Measurements from ENCODE around the gene ATF7.

The ATF7 gene

GRCh38 chr12:53499266-53500141 lies 126.7 kb downstream of the ATF7 start, which contains the start of gene MAP3K12:
TSS of gene MAP3K12 (minus strand) at chr12:53499458. CDS start at chr12:53487391, 12,067 bp downstream.
- WGBS, 2 donors (ENCODE audit: extremely low coverage in 2 of 2, insufficient read length in 2 of 2, insufficient replicate concordance in 1 of 2): no CpG with 5 or more reads among the region's 51 CpGs
- peak within 1 kb of the TSS; percentile 100 for H2AFZ ChIP-seq (ENCODE audit: low read length)
- peaks cover 0 to 24% of the 10 kb centered on the region in 2 donors for H3K36me3 ChIP-seq (replicated peaks in 1 of 2; ENCODE audit: control insufficient read depth in 2 of 2, insufficient read depth in 2 of 2, low read length in 2 of 2)
- H3K9ac ChIP-seq (ENCODE audit: low read depth, low read length, poor library complexity): peak within 1 kb of the TSS; percentile 93
- H2BK15ac ChIP-seq (ENCODE audit: low read length): peak within 1 kb of the TSS; percentile 95
- H3K27ac ChIP-seq (replicated peaks; ENCODE audit: low read length): peak within 1 kb of the TSS; percentile 85
- H3K27me3 ChIP-seq (ENCODE audit: control insufficient read depth in 3 of 3, insufficient read depth in 3 of 3, low read depth in 1 of 3, low read length in 3 of 3): no peaks in the 10 kb centered on the region
- H2AK5ac ChIP-seq (ENCODE audit: low read depth, low read length): no peak within 1 kb of the TSS
- peak within 1 kb of the TSS; percentile 87 for H2BK5ac ChIP-seq (ENCODE audit: low read length)
- H3K18ac ChIP-seq (ENCODE audit: low read length): peak within 1 kb of the TSS; percentile 93
- H3K14ac ChIP-seq (ENCODE audit: low read length): no peak within 1 kb of the TSS
- no peak within 1 kb of the TSS for H2BK120ac ChIP-seq (ENCODE audit: low read depth, low read length)
- H3K9me3 ChIP-seq (replicated peaks in 1 of 2; ENCODE audit: control insufficient read depth in 2 of 2, insufficient read depth in 1 of 2, low read depth in 1 of 2, low read length in 2 of 2): no peaks in the 10 kb centered on the region
- H3K23ac ChIP-seq (ENCODE audit: low read depth, low read length, poor library complexity): peak within 1 kb of the TSS; percentile 34
- H3K4me2 ChIP-seq (ENCODE audit: insufficient read depth, low read length, poor library complexity, severe bottlenecking): peak within 1 kb of the TSS; percentile 89
- peak; percentile 54 for DNase-seq (ENCODE audit: low spot score)
- peak within 1 kb of the TSS; percentile 29 for H4K8ac ChIP-seq (ENCODE audit: low read depth, low read length)
- H3K4me1 ChIP-seq (ENCODE audit: control insufficient read depth in 2 of 2, insufficient read depth in 1 of 2, low read depth in 1 of 2, low read length in 2 of 2): peaks cover 28 to 37% of the 10 kb centered on the region in 2 donors
- peak within 1 kb of the TSS; percentile 87 to 97 for H3K4me3 ChIP-seq (ENCODE audit: low read length in 2 of 2)
- H2BK12ac ChIP-seq (ENCODE audit: low read length): peak within 1 kb of the TSS; percentile 17
- H4K91ac ChIP-seq (ENCODE audit: low read depth, low read length, poor library complexity): no peak within 1 kb of the TSS
- no peak within 1 kb of the TSS for H3K4ac ChIP-seq (ENCODE audit: low read length)
- peaks cover 6% of the 10 kb centered on the region for H3K79me1 ChIP-seq (ENCODE audit: low read depth, low read length)

DNA sequence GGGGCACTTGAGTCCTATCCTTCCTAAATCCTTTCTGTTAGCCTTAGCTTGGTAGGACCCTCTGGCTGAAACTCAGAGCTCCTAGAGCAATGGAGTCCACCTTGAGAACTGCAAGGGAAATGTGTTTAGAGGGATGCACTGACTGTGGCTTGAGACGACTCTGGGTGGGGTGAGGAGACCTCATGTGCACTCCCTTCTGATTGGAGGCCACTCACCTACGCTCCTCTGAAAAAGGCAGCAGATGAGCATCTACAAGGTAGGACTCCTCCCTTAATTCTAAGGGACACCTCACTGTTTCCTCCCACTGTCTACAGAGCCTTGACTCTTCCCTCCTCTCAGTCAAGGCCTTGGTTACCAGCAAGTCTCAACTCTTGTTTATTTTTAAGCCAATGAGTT lies 127.9 kb downstream of the ATF7 start:
- H4K91ac ChIP-seq (ENCODE audit: low read depth, low read length, poor library complexity): no peak overlapping the region
- H3K36me3 ChIP-seq (replicated peaks in 1 of 2; ENCODE audit: control insufficient read depth in 2 of 2, insufficient read depth in 2 of 2, low read length in 2 of 2): peaks cover 0 to 11% of the 10 kb centered on the region in 2 donors
- H3K9ac ChIP-seq (ENCODE audit: low read depth, low read length, poor library complexity): no peak overlapping the region
- H3K4me2 ChIP-seq (ENCODE audit: insufficient read depth, low read length, poor library complexity, severe bottlenecking): peak overlapping the region; percentile 89
- no peak overlapping the region for H2AFZ ChIP-seq (ENCODE audit: low read length)
- no peak overlapping the region for H2BK5ac ChIP-seq (ENCODE audit: low read length)
- H3K27me3 ChIP-seq (ENCODE audit: control insufficient read depth in 3 of 3, insufficient read depth in 3 of 3, low read depth in 1 of 3, low read length in 3 of 3): no peaks in the 10 kb centered on the region
- H3K27ac ChIP-seq (replicated peaks; ENCODE audit: low read length): peak overlapping the region; percentile 12
- H4K8ac ChIP-seq (ENCODE audit: low read depth, low read length): no peak overlapping the region
- H3K4me1 ChIP-seq (ENCODE audit: control insufficient read depth in 2 of 2, insufficient read depth in 1 of 2, low read depth in 1 of 2, low read length in 2 of 2): peaks cover 40 to 49% of the 10 kb centered on the region in 2 donors
- H2BK12ac ChIP-seq (ENCODE audit: low read length): no peak overlapping the region
- no peak overlapping the region for H3K4ac ChIP-seq (ENCODE audit: low read length)
- no peak overlapping the region for H2AK5ac ChIP-seq (ENCODE audit: low read depth, low read length)
- H2BK15ac ChIP-seq (ENCODE audit: low read length): no peak overlapping the region
- no peaks in the 10 kb centered on the region for H3K9me3 ChIP-seq (replicated peaks in 1 of 2; ENCODE audit: control insufficient read depth in 2 of 2, insufficient read depth in 1 of 2, low read depth in 1 of 2, low read length in 2 of 2)
- peak overlapping the region in 1 of 2 donors; percentile 97 for H3K4me3 ChIP-seq (ENCODE audit: low read length in 2 of 2)
- H3K79me1 ChIP-seq (ENCODE audit: low read depth, low read length): peaks cover 4% of the 10 kb centered on the region
- H3K23ac ChIP-seq (ENCODE audit: low read depth, low read length, poor library complexity): no peak overlapping the region
- WGBS, 2 donors (ENCODE audit: extremely low coverage in 2 of 2, insufficient read length in 2 of 2, insufficient replicate concordance in 1 of 2): no CpG with 5 or more reads among the region's 2 CpGs
- DNase-seq (ENCODE audit: low spot score): no peak
- no peak overlapping the region for H3K18ac ChIP-seq (ENCODE audit: low read length)
- H3K14ac ChIP-seq (ENCODE audit: low read length): no peak overlapping the region
- no peak overlapping the region for H2BK120ac ChIP-seq (ENCODE audit: low read depth, low read length)

DNA sequence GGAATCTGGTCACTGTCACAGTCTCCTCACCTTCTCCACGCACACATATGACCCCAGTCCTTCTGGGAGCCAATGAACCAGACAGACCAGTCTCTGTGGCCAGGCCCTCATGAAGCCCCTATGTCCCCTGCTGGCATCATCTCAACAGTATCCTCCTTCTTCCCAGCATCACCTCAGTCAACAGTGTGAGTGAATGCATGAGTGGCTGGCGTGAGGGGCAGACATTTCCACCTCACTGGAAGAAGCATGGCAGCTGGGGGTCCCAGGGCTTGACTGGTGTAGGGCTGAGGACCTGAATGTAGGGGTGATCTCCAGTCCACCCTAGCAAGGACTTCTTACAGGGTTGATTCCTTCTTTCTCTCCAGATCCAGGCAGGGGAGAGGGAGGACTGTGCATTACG lies 128.7 kb downstream of the ATF7 start:
- no peak overlapping the region for H3K4ac ChIP-seq (ENCODE audit: low read length)
- no peak overlapping the region for H2AFZ ChIP-seq (ENCODE audit: low read length)
- peaks cover 0 to 5% of the 10 kb centered on the region in 2 donors for H3K36me3 ChIP-seq (replicated peaks in 1 of 2; ENCODE audit: control insufficient read depth in 2 of 2, insufficient read depth in 2 of 2, low read length in 2 of 2)
- H3K4me3 ChIP-seq (ENCODE audit: low read length in 2 of 2): no peak overlapping the region
- peaks cover 4% of the 10 kb centered on the region for H3K79me1 ChIP-seq (ENCODE audit: low read depth, low read length)
- H3K4me2 ChIP-seq (ENCODE audit: insufficient read depth, low read length, poor library complexity, severe bottlenecking): no peak overlapping the region
- no peak overlapping the region for H2BK120ac ChIP-seq (ENCODE audit: low read depth, low read length)
- no peak overlapping the region for H2BK15ac ChIP-seq (ENCODE audit: low read length)
- DNase-seq (ENCODE audit: low spot score): no peak
- H3K23ac ChIP-seq (ENCODE audit: low read depth, low read length, poor library complexity): no peak overlapping the region
- no peak overlapping the region for H3K9ac ChIP-seq (ENCODE audit: low read depth, low read length, poor library complexity)
- H2BK5ac ChIP-seq (ENCODE audit: low read length): no peak overlapping the region
- H4K91ac ChIP-seq (ENCODE audit: low read depth, low read length, poor library complexity): no peak overlapping the region
- no peak overlapping the region for H2BK12ac ChIP-seq (ENCODE audit: low read length)
- no peak overlapping the region for H4K8ac ChIP-seq (ENCODE audit: low read depth, low read length)
- no peaks in the 10 kb centered on the region for H3K27me3 ChIP-seq (ENCODE audit: control insufficient read depth in 3 of 3, insufficient read depth in 3 of 3, low read depth in 1 of 3, low read length in 3 of 3)
- H3K18ac ChIP-seq (ENCODE audit: low read length): no peak overlapping the region
- H3K27ac ChIP-seq (replicated peaks; ENCODE audit: low read length): no peak overlapping the region
- peaks cover 40 to 51% of the 10 kb centered on the region in 2 donors for H3K4me1 ChIP-seq (ENCODE audit: control insufficient read depth in 2 of 2, insufficient read depth in 1 of 2, low read depth in 1 of 2, low read length in 2 of 2)
- H3K14ac ChIP-seq (ENCODE audit: low read length): no peak overlapping the region
- H3K9me3 ChIP-seq (replicated peaks in 1 of 2; ENCODE audit: control insufficient read depth in 2 of 2, insufficient read depth in 1 of 2, low read depth in 1 of 2, low read length in 2 of 2): no peaks in the 10 kb centered on the region
- no peak overlapping the region for H2AK5ac ChIP-seq (ENCODE audit: low read depth, low read length)
- WGBS, 2 donors (ENCODE audit: extremely low coverage in 2 of 2, insufficient read length in 2 of 2, insufficient replicate concordance in 1 of 2): no CpG with 5 or more reads among the region's 3 CpGs

DNA sequence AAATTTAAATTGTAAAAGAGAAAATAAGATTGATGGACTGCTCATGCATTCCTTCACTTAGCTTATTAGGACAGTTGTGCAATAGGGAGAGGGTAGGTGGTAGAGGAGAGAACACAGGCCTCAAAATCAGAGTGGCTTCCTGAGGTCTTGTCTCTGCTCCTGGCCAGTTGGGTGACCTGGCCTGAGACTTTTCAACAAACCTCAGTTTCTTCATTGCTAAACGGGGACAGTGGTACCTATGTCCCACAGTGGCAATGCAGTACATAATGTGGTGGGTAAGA lies 129.5 kb downstream of the ATF7 start:
- no CpG with 5 or more reads among the region's 1 CpG for WGBS, 2 donors (ENCODE audit: extremely low coverage in 2 of 2, insufficient read length in 2 of 2, insufficient replicate concordance in 1 of 2)
- DNase-seq (ENCODE audit: low spot score): no peak
- Histone ChIP-seq H3K18ac (ENCODE audit: low read length) (no peak overlapping the region), H3K27me3 (ENCODE audit: control insufficient read depth in 3 of 3, insufficient read depth in 3 of 3, low read depth in 1 of 3, low read length in 3 of 3) (no peaks in the 10 kb centered on the region), H4K91ac (ENCODE audit: low read depth, low read length, poor library complexity) (no peak overlapping the region), H3K79me1 (ENCODE audit: low read depth, low read length) (peaks cover under 1% of the 10 kb centered on the region), H3K36me3 (replicated peaks in 1 of 2; ENCODE audit: control insufficient read depth in 2 of 2, insufficient read depth in 2 of 2, low read length in 2 of 2) (peaks cover 0 to 5% of the 10 kb centered on the region in 2 donors), H2BK5ac (ENCODE audit: low read length) (no peak overlapping the region), H3K14ac (ENCODE audit: low read length) (no peak overlapping the region), H3K4me1 (ENCODE audit: control insufficient read depth in 2 of 2, insufficient read depth in 1 of 2, low read depth in 1 of 2, low read length in 2 of 2) (peaks cover 38 to 51% of the 10 kb centered on the region in 2 donors), H3K4ac (ENCODE audit: low read length) (no peak overlapping the region), H2AK5ac (ENCODE audit: low read depth, low read length) (no peak overlapping the region), H3K27ac (replicated peaks; ENCODE audit: low read length) (no peak overlapping the region), H4K8ac (ENCODE audit: low read depth, low read length) (no peak overlapping the region), H2AFZ (ENCODE audit: low read length) (no peak overlapping the region), H3K4me3 (ENCODE audit: low read length in 2 of 2) (no peak overlapping the region), H3K9me3 (replicated peaks in 1 of 2; ENCODE audit: control insufficient read depth in 2 of 2, insufficient read depth in 1 of 2, low read depth in 1 of 2, low read length in 2 of 2) (no peaks in the 10 kb centered on the region), H2BK120ac (ENCODE audit: low read depth, low read length) (no peak overlapping the region), H3K9ac (ENCODE audit: low read depth, low read length, poor library complexity) (no peak overlapping the region), H3K4me2 (ENCODE audit: insufficient read depth, low read length, poor library complexity, severe bottlenecking) (no peak overlapping the region), H2BK12ac (ENCODE audit: low read length) (no peak overlapping the region), H3K23ac (ENCODE audit: low read depth, low read length, poor library complexity) (no peak overlapping the region), H2BK15ac (ENCODE audit: low read length) (no peak overlapping the region)
